GM23338 (cell line): ENCODE data around the gene RUSF1. TPM values are rescaled to one million over a fixed set of nuclear protein-coding genes. Genes with fewer than 3 reads are reported as not detected.

ENCODE experiments used
- ATAC-seq: fragments of 200-7000 bp; cut with Tn5 transposase; 3 replicates; pipeline ENCODE4 v1.9.1; 2020
- DNase-seq: peaks from one replicate; pipeline ENCODE4 v3.0.0-alpha.2; 2015; ENCODE audit warnings: low spot score
- H2AFZ ChIP-seq: fragments of 200-600 bp; sonication (generic); 2 replicates; pipeline ENCODE4 v1.8.0; 2016; ENCODE audit warnings: antibody characterized with exemption, mild to moderate bottlenecking, moderate library complexity
- H3F3A ChIP-seq: fragments of 200-600 bp; sonication (generic); replicated peaks from 2 replicates; pipeline ENCODE4 v1.8.0; 2017; ENCODE audit warnings: antibody characterized with exemption, mixed run types, low read depth
- H3K27ac ChIP-seq: fragments of 200-600 bp; sonication (generic); 2 replicates; pipeline ENCODE4 v1.6.1; 2016; ENCODE audit warnings: low read depth
- H3K27me3 ChIP-seq: fragments of 200-600 bp; sonication (generic); 2 replicates; pipeline ENCODE4 v1.8.0; 2016; ENCODE audit warnings: mild to moderate bottlenecking, mixed run types, moderate library complexity; ENCODE audit not compliant: insufficient read depth
- H3K36me3 ChIP-seq: fragments of 200-600 bp; sonication (generic); 2 replicates; pipeline ENCODE4 v1.8.0; 2016; ENCODE audit warnings: mild to moderate bottlenecking; ENCODE audit not compliant: insufficient read depth
- H3K4me1 ChIP-seq: fragments of 200-600 bp; sonication (generic); 2 replicates; pipeline ENCODE4 v1.8.0; 2016; ENCODE audit warnings: mild to moderate bottlenecking, moderate library complexity; ENCODE audit not compliant: insufficient read depth
- H3K4me2 ChIP-seq: fragments of 200-600 bp; sonication (generic); 2 replicates; pipeline ENCODE4 v1.7.1; 2017; ENCODE audit warnings: mixed run types
- H3K4me3 ChIP-seq: fragments of 200-600 bp; sonication (generic); 2 replicates; pipeline ENCODE4 v1.6.1; 2016; ENCODE audit warnings: mixed run types
- H3K79me2 ChIP-seq: fragments of 200-600 bp; sonication (generic); replicated peaks from 2 replicates; pipeline ENCODE4 v1.8.0; 2017; ENCODE audit warnings: mild to moderate bottlenecking; ENCODE audit not compliant: insufficient read depth
- H3K9me2 ChIP-seq: fragments of 200-600 bp; sonication (generic); 2 replicates; pipeline ENCODE4 v1.8.0; 2017; ENCODE audit not compliant: insufficient read depth
- H4K20me1 ChIP-seq: fragments of 200-600 bp; sonication (generic); replicated peaks from 2 replicates; pipeline ENCODE4 v1.8.0; 2017; ENCODE audit warnings: mild to moderate bottlenecking; ENCODE audit not compliant: insufficient read depth
- H3K27ac Mint-ChIP-seq: 2 replicates; pipeline ENCODE4 v1.8.0; 2020; ENCODE audit warnings: inconsistent platforms, mild to moderate bottlenecking, moderate library complexity, mixed read lengths
- H3K27me3 Mint-ChIP-seq: 3 replicates; pipeline ENCODE4 v1.8.0; 2022; ENCODE audit warnings: low read depth, mild to moderate bottlenecking, moderate library complexity, mixed read lengths, inconsistent platforms; ENCODE audit not compliant: insufficient read depth, poor library complexity
- H3K36me3 Mint-ChIP-seq: 3 replicates; pipeline ENCODE4 v1.8.0; 2021; ENCODE audit warnings: low read depth, mild to moderate bottlenecking, inconsistent platforms, moderate library complexity, mixed read lengths
- H3K4me1 Mint-ChIP-seq: 3 replicates; pipeline ENCODE4 v1.8.0; 2020; ENCODE audit warnings: mild to moderate bottlenecking, inconsistent platforms, mixed read lengths
- H3K4me3 Mint-ChIP-seq: 3 replicates; pipeline ENCODE4 v1.8.0; 2021; ENCODE audit warnings: moderate library complexity, mild to moderate bottlenecking, inconsistent platforms, mixed read lengths
- H3K9me3 Mint-ChIP-seq: 3 replicates; pipeline ENCODE4 v1.8.0; 2020; ENCODE audit warnings: moderate library complexity, mild to moderate bottlenecking, inconsistent platforms, mixed read lengths
- CTCF ChIP-seq, 2 experiments: fragments of 200-600 bp in 1 of 2; sonication (generic) in 1 of 2; conservative IDR thresholded peaks; 2 replicates each; pipeline versions ENCODE4 v1.5.1 to v1.6.1; 2016 to 2017; ENCODE audit warnings: antibody characterized with exemption in 2 of 2, low read depth in 2 of 2, mild to moderate bottlenecking in 2 of 2, moderate library complexity in 1 of 2
- ETS1 ChIP-seq: IDR thresholded peaks from 2 replicates; pipeline ENCODE4 v1.6.1; 2016; ENCODE audit warnings: antibody characterized with exemption
- EZH2 ChIP-seq: fragments of 200-600 bp; sonication (generic); IDR thresholded peaks from one replicate; pipeline ENCODE4 v1.8.0; 2017; ENCODE audit warnings: antibody characterized with exemption, mild to moderate bottlenecking, low read depth; ENCODE audit not compliant: unreplicated experiment
- EZH2phosphoT487 ChIP-seq: fragments of 200-600 bp; sonication (generic); IDR thresholded peaks from one replicate; pipeline ENCODE4 v1.8.1; 2018; ENCODE audit warnings: antibody characterized with exemption; ENCODE audit not compliant: unreplicated experiment
- JUNB ChIP-seq: IDR thresholded peaks from one replicate; pipeline ENCODE4 v1.6.1; 2016; ENCODE audit warnings: antibody characterized with exemption; ENCODE audit not compliant: unreplicated experiment
- NANOG ChIP-seq: IDR thresholded peaks from 2 replicates; pipeline ENCODE4 v1.6.1; 2016; ENCODE audit warnings: antibody characterized with exemption, borderline replicate concordance
- POLR2AphosphoS5 ChIP-seq: IDR thresholded peaks from 2 replicates; pipeline ENCODE4 v1.6.1; 2016; ENCODE audit warnings: antibody characterized with exemption, low read depth
- REST ChIP-seq: IDR thresholded peaks from one replicate; pipeline ENCODE4 v1.6.1; 2018; ENCODE audit warnings: antibody characterized with exemption; ENCODE audit not compliant: unreplicated experiment
- STAT1 ChIP-seq: IDR thresholded peaks from one replicate; pipeline ENCODE4 v1.6.1; 2016; ENCODE audit warnings: antibody characterized with exemption; ENCODE audit not compliant: unreplicated experiment
- ZNF331 ChIP-seq: fragments of 250-450 bp; sonication (Bioruptor Pico); IDR thresholded peaks from 2 replicates; pipeline ENCODE4 v1.5.0; 2020; ENCODE audit warnings: low read depth, mild to moderate bottlenecking, moderate library complexity
- polyA plus RNA-seq: library from polyadenylated mRNA; unstranded; fragments of >200 nt; fragmentation: Nextera tagmentation; extraction: Ambion mirVana; gene quantifications from 2 replicates; pipeline ENCODE4 v1.2.1, GENCODE V29; 2016
- total RNA-seq: library from RNA; depleted of rRNA; stranded (reverse); fragments of >200 nt; shearing (Covaris generic); gene quantifications from 2 replicates; pipeline ENCODE4 v1.2.3, GENCODE V29; 2014
- TF ChIP-seq, protein P1 (sequence below): fragments of 250-450 bp; sonication (Bioruptor Pico); IDR thresholded peaks from 2 replicates; pipeline ENCODE4 v1.5.0; 2020; ENCODE audit warnings: mild to moderate bottlenecking, moderate library complexity

RUSF1 gene
- total and polyA plus RNA-seq, 2 experiments from 2014 or later: 8.9 to 36.1 TPM

- Mint-ChIP-seq H3K4me1 (peaks cover 17% of the 10 kb centered on the region; the same call in 2 of the 3 replicates), H3K27ac (no peak overlapping the region), H3K9me3 (no peaks in the 10 kb centered on the region; the same call in 2 of the 3 replicates), H3K36me3 (peaks cover 19% of the 10 kb centered on the region), H3K4me3 (peak overlapping the region; percentile 79), H3K27me3 (peaks cover 55% of the 10 kb centered on the region)
- H3K36me3 ChIP-seq: no peaks in the 10 kb centered on the region
- DNase-seq (peak; percentile 89), ATAC-seq (peak; percentile 87)
- H2AFZ ChIP-seq: peak overlapping the region; percentile 98
- no peaks in the 10 kb centered on the region for H3F3A ChIP-seq
- H3K4me2 ChIP-seq: peak overlapping the region; percentile 88
- peak overlapping the region; percentile 71 for H3K4me3 ChIP-seq
- no peak for TF ChIP-seq EZH2phosphoT487
- no peak for TF ChIP-seq ETS1
- no peak for TF ChIP-seq REST
- 0 out of 2 replicates have a peak, but pooled peaks have one; percentile 43 for TF ChIP-seq POLR2AphosphoS5
- TF ChIP-seq, protein P1, sequence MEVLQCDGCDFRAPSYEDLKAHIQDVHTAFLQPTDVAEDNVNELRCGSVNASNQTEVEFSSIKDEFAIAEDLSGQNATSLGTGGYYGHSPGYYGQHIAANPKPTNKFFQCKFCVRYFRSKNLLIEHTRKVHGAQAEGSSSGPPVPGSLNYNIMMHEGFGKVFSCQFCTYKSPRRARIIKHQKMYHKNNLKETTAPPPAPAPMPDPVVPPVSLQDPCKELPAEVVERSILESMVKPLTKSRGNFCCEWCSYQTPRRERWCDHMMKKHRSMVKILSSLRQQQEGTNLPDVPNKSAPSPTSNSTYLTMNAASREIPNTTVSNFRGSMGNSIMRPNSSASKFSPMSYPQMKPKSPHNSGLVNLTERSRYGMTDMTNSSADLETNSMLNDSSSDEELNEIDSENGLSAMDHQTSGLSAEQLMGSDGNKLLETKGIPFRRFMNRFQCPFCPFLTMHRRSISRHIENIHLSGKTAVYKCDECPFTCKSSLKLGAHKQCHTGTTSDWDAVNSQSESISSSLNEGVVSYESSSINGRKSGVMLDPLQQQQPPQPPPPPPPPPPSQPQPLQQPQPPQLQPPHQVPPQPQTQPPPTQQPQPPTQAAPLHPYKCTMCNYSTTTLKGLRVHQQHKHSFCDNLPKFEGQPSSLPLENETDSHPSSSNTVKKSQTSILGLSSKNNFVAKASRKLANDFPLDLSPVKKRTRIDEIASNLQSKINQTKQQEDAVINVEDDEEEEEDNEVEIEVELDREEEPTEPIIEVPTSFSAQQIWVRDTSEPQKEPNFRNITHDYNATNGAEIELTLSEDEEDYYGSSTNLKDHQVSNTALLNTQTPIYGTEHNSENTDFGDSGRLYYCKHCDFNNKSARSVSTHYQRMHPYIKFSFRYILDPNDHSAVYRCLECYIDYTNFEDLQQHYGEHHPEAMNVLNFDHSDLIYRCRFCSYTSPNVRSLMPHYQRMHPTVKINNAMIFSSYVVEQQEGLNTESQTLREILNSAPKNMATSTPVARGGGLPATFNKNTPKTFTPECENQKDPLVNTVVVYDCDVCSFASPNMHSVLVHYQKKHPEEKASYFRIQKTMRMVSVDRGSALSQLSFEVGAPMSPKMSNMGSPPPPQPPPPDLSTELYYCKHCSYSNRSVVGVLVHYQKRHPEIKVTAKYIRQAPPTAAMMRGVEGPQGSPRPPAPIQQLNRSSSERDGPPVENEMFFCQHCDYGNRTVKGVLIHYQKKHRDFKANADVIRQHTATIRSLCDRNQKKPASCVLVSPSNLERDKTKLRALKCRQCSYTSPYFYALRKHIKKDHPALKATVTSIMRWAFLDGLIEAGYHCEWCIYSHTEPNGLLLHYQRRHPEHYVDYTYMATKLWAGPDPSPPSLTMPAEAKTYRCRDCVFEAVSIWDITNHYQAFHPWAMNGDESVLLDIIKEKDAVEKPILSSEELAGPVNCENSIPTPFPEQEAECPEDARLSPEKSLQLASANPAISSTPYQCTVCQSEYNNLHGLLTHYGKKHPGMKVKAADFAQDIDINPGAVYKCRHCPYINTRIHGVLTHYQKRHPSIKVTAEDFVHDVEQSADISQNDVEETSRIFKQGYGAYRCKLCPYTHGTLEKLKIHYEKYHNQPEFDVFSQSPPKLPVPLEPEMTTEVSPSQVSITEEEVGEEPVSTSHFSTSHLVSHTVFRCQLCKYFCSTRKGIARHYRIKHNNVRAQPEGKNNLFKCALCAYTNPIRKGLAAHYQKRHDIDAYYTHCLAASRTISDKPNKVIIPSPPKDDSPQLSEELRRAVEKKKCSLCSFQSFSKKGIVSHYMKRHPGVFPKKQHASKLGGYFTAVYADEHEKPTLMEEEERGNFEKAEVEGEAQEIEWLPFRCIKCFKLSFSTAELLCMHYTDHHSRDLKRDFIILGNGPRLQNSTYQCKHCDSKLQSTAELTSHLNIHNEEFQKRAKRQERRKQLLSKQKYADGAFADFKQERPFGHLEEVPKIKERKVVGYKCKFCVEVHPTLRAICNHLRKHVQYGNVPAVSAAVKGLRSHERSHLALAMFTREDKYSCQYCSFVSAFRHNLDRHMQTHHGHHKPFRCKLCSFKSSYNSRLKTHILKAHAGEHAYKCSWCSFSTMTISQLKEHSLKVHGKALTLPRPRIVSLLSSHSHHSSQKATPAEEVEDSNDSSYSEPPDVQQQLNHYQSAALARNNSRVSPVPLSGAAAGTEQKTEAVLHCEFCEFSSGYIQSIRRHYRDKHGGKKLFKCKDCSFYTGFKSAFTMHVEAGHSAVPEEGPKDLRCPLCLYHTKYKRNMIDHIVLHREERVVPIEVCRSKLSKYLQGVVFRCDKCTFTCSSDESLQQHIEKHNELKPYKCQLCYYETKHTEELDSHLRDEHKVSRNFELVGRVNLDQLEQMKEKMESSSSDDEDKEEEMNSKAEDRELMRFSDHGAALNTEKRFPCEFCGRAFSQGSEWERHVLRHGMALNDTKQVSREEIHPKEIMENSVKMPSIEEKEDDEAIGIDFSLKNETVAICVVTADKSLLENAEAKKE (CRISPR knock-in tag): no peak
- TF ChIP-seq NANOG: no peak
- TF ChIP-seq EZH2: peak; percentile 60
- no peak for TF ChIP-seq STAT1
- TF ChIP-seq CTCF (conservative IDR thresholded peaks at IDR 0.05; ENCODE audit: low read depth in 2 of 2): no peak
- TF ChIP-seq JUNB: no peak
- no peak for TF ChIP-seq ZNF331 (CRISPR knock-in tag)
- H3K79me2 ChIP-seq: no peaks in the 10 kb centered on the region
- H3K9me2 ChIP-seq: no peaks in the 10 kb centered on the region
- no peak overlapping the region for H3K27ac ChIP-seq
- H4K20me1 ChIP-seq: no peaks in the 10 kb centered on the region
- peaks cover 61% of the 10 kb centered on the region for H3K27me3 ChIP-seq
- no peaks in the 10 kb centered on the region; the same call in 1 of the 2 replicates for H3K4me1 ChIP-seq
Measured at GRCh38 chr16:31487720-31488467, 20.3 kb downstream of the RUSF1 start.
